GM12878 (cell line): ENCODE measurements around the gene RAD51B. TPM values are rescaled to one million over a fixed set of nuclear protein-coding genes. Genes with fewer than 3 reads are reported as not detected.

Source experiments
- ATAC-seq: fragments of 200-7000 bp; cut with Tn5 transposase; 3 replicates; pipeline ENCODE4 v1.9.1; 2020; ENCODE audit warnings: mild to moderate bottlenecking, moderate library complexity
- BruUV-seq: library from RNA; stranded (reverse); fragments of 400-500 nt; replicated peaks from 2 replicates; lab custom pipeline; 2021; lab: Mats Ljungman, UMichigan
- CTCF ChIA-PET: fragments of 300-600 bp; sonication (Branson Sonifier 250); formaldehyde crosslinking; extraction: SDS; loops from one replicate; lab custom pipeline; 2021; ENCODE audit warnings: inconsistent platforms; lab: Yijun Ruan, JAX
- POLR2A ChIA-PET: fragments of 350-600 bp; formaldehyde crosslinking; extraction: SDS; loops from one replicate; lab custom pipeline; 2021; ENCODE audit warnings: inconsistent platforms; lab: Charles Lee
- RAD21 ChIA-PET: fragments of 300-600 bp; sonication (Branson Sonifier 250); formaldehyde crosslinking; loops from one replicate; lab custom pipeline; 2023; ENCODE audit warnings: antibody characterized with exemption; ENCODE audit not compliant: unreplicated experiment; lab: Charles Lee
- SMC1A ChIA-PET: fragments of 300-600 bp; sonication (Branson Sonifier 250); formaldehyde crosslinking; loops from one replicate; lab custom pipeline; 2023; ENCODE audit not compliant: unreplicated experiment, uncharacterized antibody; lab: Charles Lee
- DNase-seq: peaks from one replicate; pipeline ENCODE4 v3.0.0-alpha.2; 2011; ENCODE audit warnings: low read depth, low spot score
- FAIRE-seq: peaks from 3 replicates; lab custom pipeline; 2011; peaks lifted over from hg19 to GRCh38; lab: Jason Lieb, UNC
- H2AFZ ChIP-seq: 2 replicates; pipeline ENCODE4 v1.6.0; 2011; ENCODE audit warnings: low read depth, low read length, control low read depth; ENCODE audit not compliant: control insufficient read depth
- H3K27ac ChIP-seq: 2 replicates; pipeline ENCODE4 v1.5.1; 2011; ENCODE audit warnings: control low read depth; ENCODE audit not compliant: control insufficient read depth, insufficient read depth
- H3K27me3 ChIP-seq, 2 experiments: replicated peaks in 1 of 2; 2 replicates each; pipeline versions ENCODE4 v1.6.0 to v1.6.1; 2011; ENCODE audit warnings: low read length in 1 of 2; ENCODE audit not compliant: control insufficient read depth in 2 of 2, insufficient read depth in 2 of 2
- H3K36me3 ChIP-seq, 2 experiments: 2 replicates each; pipeline ENCODE4 v1.5.1; 2011; ENCODE audit warnings: low read length in 1 of 2; ENCODE audit not compliant: control insufficient read depth in 2 of 2, insufficient read depth in 2 of 2
- H3K4me1 ChIP-seq: 2 replicates; pipeline ENCODE4 v1.6.1; 2011; ENCODE audit warnings: mild to moderate bottlenecking, low read length, moderate library complexity, mixed read lengths; ENCODE audit not compliant: control insufficient read depth, insufficient read depth
- H3K4me2 ChIP-seq: 2 replicates; pipeline ENCODE4 v1.6.0; 2011; ENCODE audit warnings: control low read depth; ENCODE audit not compliant: control insufficient read depth, insufficient read depth
- H3K4me3 ChIP-seq: fragments of 200-600 bp; sonication (generic); 2 replicates; pipeline ENCODE4 v1.5.1; 2016
- H3K79me2 ChIP-seq: 2 replicates; pipeline ENCODE4 v1.6.0; 2011; ENCODE audit warnings: low read length; ENCODE audit not compliant: control insufficient read depth, insufficient read depth
- H3K9ac ChIP-seq: 2 replicates; pipeline ENCODE4 v1.8.0; 2011; ENCODE audit warnings: low read length, control low read depth, mixed read lengths; ENCODE audit not compliant: control insufficient read depth, insufficient read depth
- H3K9me3 ChIP-seq: replicated peaks from 3 replicates; pipeline ENCODE4 v1.5.1; 2011; ENCODE audit warnings: mild to moderate bottlenecking, low read length; ENCODE audit not compliant: control insufficient read depth, insufficient read depth
- H4K20me1 ChIP-seq: 2 replicates; pipeline ENCODE4 v1.6.0; 2011; ENCODE audit not compliant: control insufficient read depth, insufficient read depth
- BCL11A ChIP-seq: IDR thresholded peaks from 2 replicates; pipeline ENCODE4 v1.6.1; 2011; ENCODE audit warnings: low read depth, low read length
- CBX5 ChIP-seq: sonication (generic); IDR thresholded peaks from 2 replicates; pipeline ENCODE4 v1.6.1; 2016; ENCODE audit warnings: low read depth, moderate library complexity, mild to moderate bottlenecking, inconsistent platforms
- CHD4 ChIP-seq: fragments of 200-600 bp; sonication (generic); IDR thresholded peaks from 2 replicates; pipeline ENCODE4 v1.6.1; 2016; ENCODE audit warnings: mild to moderate bottlenecking
- MEF2A ChIP-seq: IDR thresholded peaks from 2 replicates; pipeline ENCODE4 v1.6.1; 2011; ENCODE audit warnings: low read depth, mild to moderate bottlenecking, low read length, moderate library complexity; ENCODE audit not compliant: insufficient read depth
- NBN ChIP-seq: fragments of 450-650 bp; IDR thresholded peaks from 2 replicates; pipeline ENCODE4 v1.6.1; 2016
- NFYB ChIP-seq: IDR thresholded peaks from 2 replicates; pipeline ENCODE4 v1.6.1; 2011; ENCODE audit warnings: low read depth, mild to moderate bottlenecking, low read length, improper control_type of control experiment, moderate library complexity; ENCODE audit not compliant: insufficient read depth
- RB1 ChIP-seq: fragments of 450-650 bp; formaldehyde crosslinking; IDR thresholded peaks from 2 replicates; pipeline ENCODE4 v1.6.1; 2017; ENCODE audit warnings: mild to moderate bottlenecking, borderline replicate concordance
- RUNX3 ChIP-seq: IDR thresholded peaks from 2 replicates; pipeline ENCODE4 v1.6.1; 2012; ENCODE audit warnings: low read length, inconsistent platforms
- ZBTB11 ChIP-seq: fragments of 450-650 bp; formaldehyde crosslinking; IDR thresholded peaks from 2 replicates; pipeline ENCODE4 v1.5.0; 2022; ENCODE audit warnings: mild to moderate bottlenecking, missing genetic modification characterization
- WGBS: methylation state at CpG from one replicate; pipeline ENCODE4 v1.1.6; 2016; ENCODE audit warnings: low lambda C conversion rate; ENCODE audit not compliant: insufficient replicate concordance, insufficient coverage; ENCODE audit errors: missing lambda C conversion rate; 5-methylcytosine and 5-hydroxymethylcytosine counted together
- in situ Hi-C: fragments of 300-500 bp; cut with MboI; formaldehyde crosslinking; loops from 9 replicates; pipeline ENCODE4 v1.14.3; 2018; ENCODE audit warnings: mixed read lengths
- intact Hi-C: fragments of 100-400 bp; cut with micrococcal nuclease; formaldehyde crosslinking; loops from one replicate; pipeline ENCODE4 v1.14.2; 2022; ENCODE audit not compliant: unreplicated experiment
- polyA plus RNA-seq, 11 experiments: library from polyadenylated mRNA; depleted of rRNA in 4 of 11; unstranded in 6 of 11; stranded (reverse) in 5 of 11; fragments of >200 nt; fragmentation: Nextera tagmentation in 4 of 11; fragmentation: Illumina TruSeq in 1 of 11; extraction: Ambion mirVana in 4 of 11; extraction: Trizol in 1 of 11; gene quantifications; 1 replicate in 1 of 11; 2 replicates in 10 of 11; pipeline versions ENCODE4 v1.2.1 to v1.2.3, GENCODE V29; 2011 to 2016; ENCODE audit warnings: inconsistent platforms in 2 of 11, missing spikeins in 2 of 11, low read depth in 1 of 11
- total RNA-seq, 4 experiments: library from RNA; depleted of rRNA in 3 of 4; stranded (reverse); fragments of >200 nt in 3 of 4; fragmentation: Illumina TruSeq in 1 of 4; extraction: Trizol in 1 of 4; gene quantifications; 2 replicates each; pipeline versions ENCODE4 v1.2.1 to v1.2.3, GENCODE V29; 2013 to 2021
- TF ChIP-seq, protein P1 (sequence below): IDR thresholded peaks from 2 replicates; pipeline ENCODE4 v1.6.1; 2012; ENCODE audit warnings: improper control_type of control experiment, low read depth, low read length; ENCODE audit not compliant: insufficient replicate concordance
- TF ChIP-seq, protein P2 (sequence below), 3 experiments: IDR thresholded peaks in 2 of 3; conservative IDR thresholded peaks in 1 of 3; 2 replicates each; pipeline ENCODE4 v1.5.1; 2011; ENCODE audit warnings: low read depth in 3 of 3, low read length in 3 of 3, mild to moderate bottlenecking in 3 of 3, control low read depth in 2 of 3, moderate library complexity in 2 of 3, inconsistent platforms in 1 of 3, mixed read lengths in 1 of 3; ENCODE audit not compliant: control insufficient read depth in 2 of 3, insufficient read depth in 1 of 3; ENCODE audit errors: extremely low read depth in 1 of 3

RAD51B gene
- total and polyA plus RNA-seq, 10 of the 15 experiments (the other 5 are each of a cell fraction or from before 2014, with no cell fraction given) = 9.8 to 26.8 (median 21.3) TPM

DNA sequence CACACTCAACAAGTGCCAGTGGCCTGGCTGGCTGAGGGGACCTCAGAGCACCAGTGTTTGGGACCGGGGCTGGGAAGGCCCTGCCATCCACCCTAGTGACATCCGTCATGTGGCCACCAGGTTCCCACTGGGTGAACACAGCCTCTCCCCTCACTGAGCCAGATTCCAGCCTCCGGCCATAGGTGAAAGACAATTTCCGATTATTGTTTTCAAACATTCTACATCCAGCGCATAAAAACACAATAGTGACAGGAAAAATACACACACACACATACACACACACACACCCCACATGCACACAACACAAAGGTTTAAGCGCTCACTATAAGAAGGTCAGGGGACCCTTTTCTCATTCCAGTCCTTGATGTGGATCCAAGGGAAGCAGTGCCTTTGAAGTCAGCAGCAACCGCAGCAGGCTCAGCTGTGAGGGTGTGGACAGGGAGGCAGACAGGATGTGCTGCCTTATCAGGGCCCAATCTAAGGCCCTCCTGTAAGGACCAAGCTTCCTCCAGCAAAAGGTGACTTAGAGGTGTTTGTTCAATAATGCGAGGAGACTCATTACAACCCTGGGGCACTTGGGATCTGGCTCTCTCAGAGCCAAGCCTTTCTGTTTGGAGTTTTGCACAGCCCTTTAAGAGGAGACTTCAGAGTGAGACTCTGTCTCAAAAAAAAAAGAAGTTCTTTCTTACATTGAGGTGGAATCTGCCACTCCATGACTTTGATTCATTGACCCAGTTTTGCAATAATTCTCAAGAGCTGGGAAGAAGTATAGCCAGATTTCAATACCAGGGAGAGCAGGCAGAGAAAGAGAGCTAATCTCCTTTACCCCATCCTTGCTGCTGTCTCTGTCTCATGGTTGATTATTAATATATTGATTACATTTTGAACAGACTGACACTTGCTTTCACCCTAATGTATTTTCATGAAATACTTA lies 745.5 kb downstream of the RAD51B start:
- Histone ChIP-seq H3K9ac (no peak overlapping the region), H3K9me3 (no peaks in the 10 kb centered on the region), H3K4me1 (no peaks in the 10 kb centered on the region), H3K27ac (no peak overlapping the region), H3K4me3 (no peak overlapping the region), H3K36me3 (no peaks in the 10 kb centered on the region), H3K4me2 (no peak overlapping the region), H2AFZ (no peak overlapping the region), H3K79me2 (no peaks in the 10 kb centered on the region), H4K20me1 (no peaks in the 10 kb centered on the region), H3K27me3 (no peaks in the 10 kb centered on the region)
- CTCF ChIA-PET = interaction anchor here (1.3 kb wide), 1 partner anchor 316 kb away, joined by 3 read pairs; no protein-coding TSS in a partner anchor
- POLR2A ChIA-PET = no interaction called here
- no peak for ATAC-seq
- intact Hi-C loops = no loop called here
- 86% methylated on average over 8 of the region's 8 CpGs for WGBS
- SMC1A ChIA-PET = interaction anchor here (0.7 to 1.3 kb wide), 2 partner anchors 12 to 115 kb away, joined by 4 read pairs; no protein-coding TSS in a partner anchor
- in situ Hi-C loops = no loop called here
- peak; percentile 27 for FAIRE-seq
- BruUV-seq = no TSS peak
- RAD21 ChIA-PET = no interaction called here
- DNase-seq = no peak
- TF ChIP-seq RB1 = no peak
- TF ChIP-seq CHD4 = no peak
- TF ChIP-seq NFYB = no peak
- TF ChIP-seq ZBTB11 (CRISPR knock-in tag) = no peak
- TF ChIP-seq MEF2A = no peak
- TF ChIP-seq RUNX3 = no peak
- no peak for TF ChIP-seq NBN
- TF ChIP-seq, protein P1, sequence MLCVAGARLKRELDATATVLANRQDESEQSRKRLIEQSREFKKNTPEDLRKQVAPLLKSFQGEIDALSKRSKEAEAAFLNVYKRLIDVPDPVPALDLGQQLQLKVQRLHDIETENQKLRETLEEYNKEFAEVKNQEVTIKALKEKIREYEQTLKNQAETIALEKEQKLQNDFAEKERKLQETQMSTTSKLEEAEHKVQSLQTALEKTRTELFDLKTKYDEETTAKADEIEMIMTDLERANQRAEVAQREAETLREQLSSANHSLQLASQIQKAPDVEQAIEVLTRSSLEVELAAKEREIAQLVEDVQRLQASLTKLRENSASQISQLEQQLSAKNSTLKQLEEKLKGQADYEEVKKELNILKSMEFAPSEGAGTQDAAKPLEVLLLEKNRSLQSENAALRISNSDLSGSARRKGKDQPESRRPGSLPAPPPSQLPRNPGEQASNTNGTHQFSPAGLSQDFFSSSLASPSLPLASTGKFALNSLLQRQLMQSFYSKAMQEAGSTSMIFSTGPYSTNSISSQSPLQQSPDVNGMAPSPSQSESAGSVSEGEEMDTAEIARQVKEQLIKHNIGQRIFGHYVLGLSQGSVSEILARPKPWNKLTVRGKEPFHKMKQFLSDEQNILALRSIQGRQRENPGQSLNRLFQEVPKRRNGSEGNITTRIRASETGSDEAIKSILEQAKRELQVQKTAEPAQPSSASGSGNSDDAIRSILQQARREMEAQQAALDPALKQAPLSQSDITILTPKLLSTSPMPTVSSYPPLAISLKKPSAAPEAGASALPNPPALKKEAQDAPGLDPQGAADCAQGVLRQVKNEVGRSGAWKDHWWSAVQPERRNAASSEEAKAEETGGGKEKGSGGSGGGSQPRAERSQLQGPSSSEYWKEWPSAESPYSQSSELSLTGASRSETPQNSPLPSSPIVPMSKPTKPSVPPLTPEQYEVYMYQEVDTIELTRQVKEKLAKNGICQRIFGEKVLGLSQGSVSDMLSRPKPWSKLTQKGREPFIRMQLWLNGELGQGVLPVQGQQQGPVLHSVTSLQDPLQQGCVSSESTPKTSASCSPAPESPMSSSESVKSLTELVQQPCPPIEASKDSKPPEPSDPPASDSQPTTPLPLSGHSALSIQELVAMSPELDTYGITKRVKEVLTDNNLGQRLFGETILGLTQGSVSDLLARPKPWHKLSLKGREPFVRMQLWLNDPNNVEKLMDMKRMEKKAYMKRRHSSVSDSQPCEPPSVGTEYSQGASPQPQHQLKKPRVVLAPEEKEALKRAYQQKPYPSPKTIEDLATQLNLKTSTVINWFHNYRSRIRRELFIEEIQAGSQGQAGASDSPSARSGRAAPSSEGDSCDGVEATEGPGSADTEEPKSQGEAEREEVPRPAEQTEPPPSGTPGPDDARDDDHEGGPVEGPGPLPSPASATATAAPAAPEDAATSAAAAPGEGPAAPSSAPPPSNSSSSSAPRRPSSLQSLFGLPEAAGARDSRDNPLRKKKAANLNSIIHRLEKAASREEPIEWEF = no peak
- TF ChIP-seq, protein P2, sequence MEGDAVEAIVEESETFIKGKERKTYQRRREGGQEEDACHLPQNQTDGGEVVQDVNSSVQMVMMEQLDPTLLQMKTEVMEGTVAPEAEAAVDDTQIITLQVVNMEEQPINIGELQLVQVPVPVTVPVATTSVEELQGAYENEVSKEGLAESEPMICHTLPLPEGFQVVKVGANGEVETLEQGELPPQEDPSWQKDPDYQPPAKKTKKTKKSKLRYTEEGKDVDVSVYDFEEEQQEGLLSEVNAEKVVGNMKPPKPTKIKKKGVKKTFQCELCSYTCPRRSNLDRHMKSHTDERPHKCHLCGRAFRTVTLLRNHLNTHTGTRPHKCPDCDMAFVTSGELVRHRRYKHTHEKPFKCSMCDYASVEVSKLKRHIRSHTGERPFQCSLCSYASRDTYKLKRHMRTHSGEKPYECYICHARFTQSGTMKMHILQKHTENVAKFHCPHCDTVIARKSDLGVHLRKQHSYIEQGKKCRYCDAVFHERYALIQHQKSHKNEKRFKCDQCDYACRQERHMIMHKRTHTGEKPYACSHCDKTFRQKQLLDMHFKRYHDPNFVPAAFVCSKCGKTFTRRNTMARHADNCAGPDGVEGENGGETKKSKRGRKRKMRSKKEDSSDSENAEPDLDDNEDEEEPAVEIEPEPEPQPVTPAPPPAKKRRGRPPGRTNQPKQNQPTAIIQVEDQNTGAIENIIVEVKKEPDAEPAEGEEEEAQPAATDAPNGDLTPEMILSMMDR (IDR thresholded peaks at IDR 0.05 in 2 of 3, conservative IDR thresholded peaks at IDR 0.05 in 1 of 3; ENCODE audit: control insufficient read depth in 2 of 3, extremely low read depth in 1 of 3, insufficient read depth in 1 of 3, low read depth in 3 of 3, low read length in 3 of 3) = no peak
- no peak for TF ChIP-seq BCL11A
- TF ChIP-seq CBX5 = no peak
